KG1 (cell line): ENCODE measurements around the gene ENPP6.

Experiments used
- DNase-seq: peaks from one replicate; lab custom pipeline; 2025; lab: John Stamatoyannopoulos, UW

Gene ENPP6

GRCh38 chr4:184217634-184218033 is at the start of gene ENPP6:
Gene ENPP6 (minus strand): TSS chr4:184217873. CDS start chr4:184217819, 54 bp downstream.
- no peak for DNase-seq

- no peak for DNase-seq
Measured at GRCh38 chr4:184267206-184267608, 49.5 kb upstream of the ENPP6 start.

GRCh38 chr4:184265546-184266351 is 48.1 kb upstream of the ENPP6 start:
- DNase-seq, result no peak

GRCh38 chr4:184263910-184264732 is 46.4 kb upstream of the ENPP6 start:
- peak; percentile 53 for DNase-seq

GRCh38 chr4:184263461-184263860 is 45.8 kb upstream of the ENPP6 start:
- DNase-seq, result no peak

- DNase-seq, result no peak
Measured at GRCh38 chr4:184262901-184263300, 45.2 kb upstream of the ENPP6 start.

GRCh38 chr4:184261246-184261645 is 43.6 kb upstream of the ENPP6 start:
- no peak for DNase-seq

- no peak for DNase-seq
Measured at GRCh38 chr4:184259866-184260265, 42.2 kb upstream of the ENPP6 start.

- DNase-seq, result no peak
Measured at GRCh38 chr4:184259081-184259480, 41.4 kb upstream of the ENPP6 start.

GRCh38 chr4:184255871-184256642 is 38.4 kb upstream of the ENPP6 start:
- DNase-seq, result no peak

- DNase-seq, result no peak
Measured at GRCh38 chr4:184255361-184255760, 37.7 kb upstream of the ENPP6 start.

- no peak for DNase-seq
Measured at GRCh38 chr4:184253072-184253420, 35.4 kb upstream of the ENPP6 start.

GRCh38 chr4:184252136-184253071 is 34.7 kb upstream of the ENPP6 start:
- DNase-seq, result no peak

- DNase-seq, result no peak
Measured at GRCh38 chr4:184251670-184251980, 34.0 kb upstream of the ENPP6 start.

- peak; percentile 10 for DNase-seq
Measured at GRCh38 chr4:184250795-184251669, 33.4 kb upstream of the ENPP6 start.

- DNase-seq, result no peak
Measured at GRCh38 chr4:184248216-184248615, 30.5 kb upstream of the ENPP6 start.

GRCh38 chr4:184247421-184247820 is 29.7 kb upstream of the ENPP6 start:
- no peak for DNase-seq

GRCh38 chr4:184246426-184246825 is 28.8 kb upstream of the ENPP6 start:
- DNase-seq, result no peak

- DNase-seq, result no peak
Measured at GRCh38 chr4:184238072-184238745, 20.5 kb upstream of the ENPP6 start.

GRCh38 chr4:184237612-184238011 is 19.9 kb upstream of the ENPP6 start:
- DNase-seq, result no peak
